ACC112 (cell line): Measurements from ENCODE around the gene NT5C3A.

Source experiments
- H2AFZ ChIP-seq: fragments of 200-600 bp; sonication (generic); one replicate; pipeline ENCODE4 v1.6.0; 2017; ENCODE audit warnings: antibody characterized with exemption, low read length; ENCODE audit not compliant: unreplicated experiment
- H3K27ac ChIP-seq: fragments of 200-600 bp; sonication (generic); 2 replicates; pipeline ENCODE4 v1.5.1; 2014; ENCODE audit warnings: low read depth, mild to moderate bottlenecking, antibody characterized with exemption, low read length, moderate library complexity
- H3K27me3 ChIP-seq: fragments of 200-600 bp; sonication (generic); 2 replicates; pipeline ENCODE4 v1.6.1; 2014; ENCODE audit warnings: mild to moderate bottlenecking, antibody characterized with exemption, low read length, moderate library complexity, mixed read lengths; ENCODE audit not compliant: insufficient read depth
- H3K36me3 ChIP-seq: fragments of 200-600 bp; sonication (generic); 2 replicates; pipeline ENCODE4 v1.6.1; 2016; ENCODE audit warnings: mild to moderate bottlenecking, antibody characterized with exemption, low read length, moderate library complexity, mixed read lengths; ENCODE audit not compliant: insufficient read depth
- H3K4me1 ChIP-seq: fragments of 200-600 bp; sonication (generic); one replicate; pipeline ENCODE4 v1.6.1; 2016; ENCODE audit warnings: low read length, mixed read lengths; ENCODE audit not compliant: insufficient read depth, unreplicated experiment, control insufficient read depth
- H3K4me3 ChIP-seq: fragments of 200-600 bp; sonication (generic); 2 replicates; pipeline ENCODE4 v1.5.1; 2014; ENCODE audit warnings: mild to moderate bottlenecking, low read depth, low read length
- H3K79me2 ChIP-seq: fragments of 200-600 bp; sonication (generic); one replicate; pipeline ENCODE4 v1.6.0; 2016; ENCODE audit warnings: low read length; ENCODE audit not compliant: control insufficient read depth, unreplicated experiment, insufficient read depth

Gene NT5C3A

GRCh38 chr7:33062023-33062781 is at the start of gene NT5C3A:
Gene NT5C3A (minus strand): TSS chr7:33062776. CDS start chr7:33062705, 71 bp downstream.
- no peaks in the 10 kb centered on the region for H3K27me3 ChIP-seq
- peaks cover 48% of the 10 kb centered on the region for H3K79me2 ChIP-seq
- peak within 1 kb of the TSS; percentile 73 for H3K27ac ChIP-seq
- peak within 1 kb of the TSS; percentile 95 for H3K4me3 ChIP-seq
- H3K4me1 ChIP-seq, result peaks cover 12% of the 10 kb centered on the region
- peaks cover 10% of the 10 kb centered on the region; the same call in 1 of the 2 replicates for H3K36me3 ChIP-seq
- H2AFZ ChIP-seq, result peak within 1 kb of the TSS; percentile 85

GRCh38 chr7:33111614-33112013 is 49.0 kb upstream of the NT5C3A start:
- H3K79me2 ChIP-seq, result peaks cover 24% of the 10 kb centered on the region
- no peaks in the 10 kb centered on the region for H3K36me3 ChIP-seq
- peaks cover 18% of the 10 kb centered on the region for H3K4me1 ChIP-seq
- H3K27ac ChIP-seq, result no peak overlapping the region
- H3K4me3 ChIP-seq, result no peak overlapping the region
- H3K27me3 ChIP-seq, result no peaks in the 10 kb centered on the region
- H2AFZ ChIP-seq, result no peak overlapping the region

GRCh38 chr7:33109758-33110238 is 47.2 kb upstream of the NT5C3A start:
- Histone ChIP-seq H3K36me3 (no peaks in the 10 kb centered on the region), H3K4me3 (peak overlapping the region; percentile 79), H3K4me1 (peaks cover 18% of the 10 kb centered on the region), H3K79me2 (peaks cover 40% of the 10 kb centered on the region), H3K27ac (peak overlapping the region; percentile 17; the same call in 1 of the 2 replicates), H2AFZ (peak overlapping the region; percentile 44), H3K27me3 (no peaks in the 10 kb centered on the region)

GRCh38 chr7:33109005-33109757 is 46.6 kb upstream of the NT5C3A start, which contains the start of gene RP9:
Gene RP9 (minus strand): TSS chr7:33109404. CDS start chr7:33109372, 32 bp downstream.
- H3K27ac ChIP-seq, result peak within 1 kb of the TSS; percentile 17; the same call in 1 of the 2 replicates
- peak within 1 kb of the TSS; percentile 79 for H3K4me3 ChIP-seq
- peaks cover 46% of the 10 kb centered on the region for H3K79me2 ChIP-seq
- peak within 1 kb of the TSS; percentile 44 for H2AFZ ChIP-seq
- no peaks in the 10 kb centered on the region for H3K27me3 ChIP-seq
- peaks cover 18% of the 10 kb centered on the region for H3K4me1 ChIP-seq
- no peaks in the 10 kb centered on the region for H3K36me3 ChIP-seq

- H3K4me3 ChIP-seq, result peak overlapping the region; percentile 79
- peaks cover 18% of the 10 kb centered on the region for H3K4me1 ChIP-seq
- H3K36me3 ChIP-seq, result peaks cover 1% of the 10 kb centered on the region; the same call in 1 of the 2 replicates
- no peaks in the 10 kb centered on the region for H3K27me3 ChIP-seq
- no peak overlapping the region for H3K27ac ChIP-seq
- peaks cover 47% of the 10 kb centered on the region for H3K79me2 ChIP-seq
- H2AFZ ChIP-seq, result peak overlapping the region; percentile 8
These were observed 46.0 kb upstream of the NT5C3A start for GRCh38 chr7:33108554-33109004.

- no peaks in the 10 kb centered on the region for H3K27me3 ChIP-seq
- H3K27ac ChIP-seq, result no peak overlapping the region
- H3K79me2 ChIP-seq, result peaks cover 51% of the 10 kb centered on the region
- peaks cover 18% of the 10 kb centered on the region for H3K4me1 ChIP-seq
- peak overlapping the region; percentile 8 for H2AFZ ChIP-seq
- H3K4me3 ChIP-seq, result peak overlapping the region; percentile 79
- H3K36me3 ChIP-seq, result peaks cover 5% of the 10 kb centered on the region; the same call in 1 of the 2 replicates
These were observed 44.8 kb upstream of the NT5C3A start for GRCh38 chr7:33107136-33108066.

GRCh38 chr7:33101906-33102305 is 39.3 kb upstream of the NT5C3A start:
- Histone ChIP-seq H3K36me3 (peaks cover 21% of the 10 kb centered on the region), H3K27me3 (no peaks in the 10 kb centered on the region), H3K4me1 (no peaks in the 10 kb centered on the region), H3K27ac (no peak overlapping the region), H3K79me2 (peaks cover 30% of the 10 kb centered on the region), H3K4me3 (no peak overlapping the region), H2AFZ (no peak overlapping the region)

- no peak overlapping the region for H3K4me3 ChIP-seq
- H3K4me1 ChIP-seq, result no peaks in the 10 kb centered on the region
- H3K79me2 ChIP-seq, result peaks cover 19% of the 10 kb centered on the region
- H2AFZ ChIP-seq, result no peak overlapping the region
- no peak overlapping the region for H3K27ac ChIP-seq
- H3K36me3 ChIP-seq, result peaks cover 29% of the 10 kb centered on the region
- no peaks in the 10 kb centered on the region for H3K27me3 ChIP-seq
These were observed 38.2 kb upstream of the NT5C3A start for GRCh38 chr7:33100770-33101169.

- H3K27ac ChIP-seq, result no peak overlapping the region
- peaks cover 31% of the 10 kb centered on the region for H3K36me3 ChIP-seq
- no peaks in the 10 kb centered on the region for H3K27me3 ChIP-seq
- H2AFZ ChIP-seq, result no peak overlapping the region
- no peak overlapping the region for H3K4me3 ChIP-seq
- peaks cover 7% of the 10 kb centered on the region for H3K79me2 ChIP-seq
- no peaks in the 10 kb centered on the region for H3K4me1 ChIP-seq
These were observed 36.8 kb upstream of the NT5C3A start for GRCh38 chr7:33099154-33099940.
